Mesodermal cell (in vitro differentiated cells): ENCODE results near the gene GNG12.
"Not testable (repeated sequence)": the region's sequence is repeated elsewhere in the genome, so short reads cannot be mapped to it uniquely, and the experiment has no call there.

Source experiments
- H3K27ac ChIP-seq: 2 replicates; pipeline ENCODE4 v1.7.0; 2013; ENCODE audit warnings: mild to moderate bottlenecking, low read depth, low read length, moderate library complexity; ENCODE audit not compliant: severe bottlenecking
- H3K36me3 ChIP-seq: 2 replicates; pipeline ENCODE4 v1.7.1; 2013; ENCODE audit warnings: mild to moderate bottlenecking, low read length, moderate library complexity; ENCODE audit not compliant: control insufficient read depth, insufficient read depth
- H3K4me1 ChIP-seq: one replicate; pipeline ENCODE4 v1.7.1; 2013; ENCODE audit warnings: mild to moderate bottlenecking, low read length; ENCODE audit not compliant: insufficient read depth, control insufficient read depth, poor library complexity, severe bottlenecking
- H3K4me3 ChIP-seq: 2 replicates; pipeline ENCODE4 v1.7.0; 2013; ENCODE audit warnings: low read length, control low read depth, mild to moderate bottlenecking; ENCODE audit not compliant: insufficient read depth, poor library complexity, severe bottlenecking; ENCODE audit errors: extremely low read depth
- H3K9me3 ChIP-seq: 2 replicates; pipeline ENCODE4 v1.7.1; 2013; ENCODE audit warnings: mild to moderate bottlenecking, low read length, moderate library complexity; ENCODE audit not compliant: control insufficient read depth
- WGBS, 2 experiments: methylation state at CpG; one replicate each; pipeline ENCODE4 v1.1.5; 2013; ENCODE audit warnings: missing lambda C conversion rate in 2 of 2; ENCODE audit not compliant: insufficient coverage in 2 of 2; 5-methylcytosine and 5-hydroxymethylcytosine counted together

Gene GNG12

GRCh38 chr1:67672260-67672803 is 160.9 kb downstream of the GNG12 start:
- H3K27ac ChIP-seq, result no peak overlapping the region
- 100% methylated on average over 1 of the region's 1 CpG; no CpG with 5 or more reads in 1 of the 2 experiments for WGBS, 2 experiments
- peaks cover 3% of the 10 kb centered on the region for H3K4me1 ChIP-seq
- no peaks in the 10 kb centered on the region for H3K9me3 ChIP-seq
- H3K36me3 ChIP-seq, result no peaks in the 10 kb centered on the region
- no peak overlapping the region for H3K4me3 ChIP-seq

GRCh38 chr1:67668660-67669059 is 164.6 kb downstream of the GNG12 start:
- H3K4me1 ChIP-seq, result no peaks in the 10 kb centered on the region
- no peak overlapping the region for H3K4me3 ChIP-seq
- no peaks in the 10 kb centered on the region for H3K9me3 ChIP-seq
- no peaks in the 10 kb centered on the region for H3K36me3 ChIP-seq
- H3K27ac ChIP-seq, result no peak overlapping the region
- 75 to 92% methylated on average over 1 of the region's 1 CpG for WGBS, 2 experiments

GRCh38 chr1:67666636-67667035 is 166.6 kb downstream of the GNG12 start:
- no peaks in the 10 kb centered on the region for H3K4me1 ChIP-seq
- H3K9me3 ChIP-seq, result no peaks in the 10 kb centered on the region
- H3K36me3 ChIP-seq, result no peaks in the 10 kb centered on the region
- 92 to 100% methylated on average over 2 to 3 of the region's 5 CpGs for WGBS, 2 experiments
- H3K27ac ChIP-seq, result no peak overlapping the region
- no peak overlapping the region for H3K4me3 ChIP-seq

- H3K4me1 ChIP-seq, H3K4me3 ChIP-seq, H3K27ac ChIP-seq, H3K36me3 ChIP-seq, H3K9me3 ChIP-seq: not testable (repeated sequence)
Measured at GRCh38 chr1:67665307-67665706, 168.0 kb downstream of the GNG12 start.

- no peaks in the 10 kb centered on the region for H3K36me3 ChIP-seq
- H3K9me3 ChIP-seq, result no peaks in the 10 kb centered on the region
- no peaks in the 10 kb centered on the region for H3K4me1 ChIP-seq
- no CpG with 5 or more reads among the region's 1 CpG for WGBS, 2 experiments
- H3K27ac ChIP-seq, result no peak overlapping the region
- H3K4me3 ChIP-seq, result no peak overlapping the region
Measured at GRCh38 chr1:67664048-67664447, 169.2 kb downstream of the GNG12 start.

- Histone ChIP-seq H3K27ac (no peak overlapping the region), H3K36me3 (no peaks in the 10 kb centered on the region), H3K4me3 (no peak overlapping the region), H3K9me3 (no peaks in the 10 kb centered on the region), H3K4me1 (no peaks in the 10 kb centered on the region)
- 0 to 43% methylated on average over 1 to 2 of the region's 6 CpGs for WGBS, 2 experiments
Measured at GRCh38 chr1:67662884-67663283, 170.4 kb downstream of the GNG12 start.

- H3K36me3 ChIP-seq, result no peaks in the 10 kb centered on the region
- H3K4me1 ChIP-seq, result no peaks in the 10 kb centered on the region
- H3K9me3 ChIP-seq, result no peaks in the 10 kb centered on the region
- WGBS, 2 experiments, result 86 to 88% methylated on average over 1 of the region's 2 CpGs
- no peak overlapping the region for H3K27ac ChIP-seq
- H3K4me3 ChIP-seq, result no peak overlapping the region
Measured at GRCh38 chr1:67659229-67659628, 174.0 kb downstream of the GNG12 start.

- WGBS, 2 experiments, result 93 to 100% methylated on average over 1 of the region's 1 CpG
Measured at GRCh38 chr1:67657152-67657551, 176.1 kb downstream of the GNG12 start.

GRCh38 chr1:67655581-67655980 is 177.7 kb downstream of the GNG12 start:
- H3K4me3 ChIP-seq, result no peak overlapping the region
- H3K9me3 ChIP-seq, result no peaks in the 10 kb centered on the region
- no peak overlapping the region for H3K27ac ChIP-seq
- no peaks in the 10 kb centered on the region for H3K36me3 ChIP-seq
- WGBS, 2 experiments, result 20% methylated on average over 1 of the region's 2 CpGs; no CpG with 5 or more reads in 1 of the 2 experiments
- peaks cover 5% of the 10 kb centered on the region for H3K4me1 ChIP-seq

More at GRCh38 chr1:67657152-67657551, 176.1 kb downstream of the GNG12 start:
- not testable (repeated sequence) for H3K27ac ChIP-seq, H3K4me1 ChIP-seq, H3K9me3 ChIP-seq, H3K36me3 ChIP-seq, H3K4me3 ChIP-seq

- Histone ChIP-seq H3K4me3 (no peak overlapping the region), H3K9me3 (no peaks in the 10 kb centered on the region), H3K27ac (no peak overlapping the region), H3K36me3 (no peaks in the 10 kb centered on the region), H3K4me1 (peaks cover 5% of the 10 kb centered on the region)
Measured at GRCh38 chr1:67653304-67653703, 180.0 kb downstream of the GNG12 start.

GRCh38 chr1:67652800-67653199 is 180.5 kb downstream of the GNG12 start:
- 89% methylated on average over 1 of the region's 2 CpGs; no CpG with 5 or more reads in 1 of the 2 experiments for WGBS, 2 experiments
- H3K36me3 ChIP-seq, result no peaks in the 10 kb centered on the region
- H3K9me3 ChIP-seq, result no peaks in the 10 kb centered on the region
- H3K27ac ChIP-seq, result no peak overlapping the region
- H3K4me3 ChIP-seq, result no peak overlapping the region
- H3K4me1 ChIP-seq, result peaks cover 5% of the 10 kb centered on the region
